Liver (tissue), 9 donors: ENCODE data around the gene TCF25. TPM values are rescaled to one million over a fixed set of nuclear protein-coding genes. Genes with fewer than 3 reads are reported as not detected.

Experiments
- DNase-seq: peaks from one replicate; pipeline ENCODE4 v3.0.0-alpha.2; 2017; ENCODE audit warnings: low spot score
- H3K27ac ChIP-seq, 2 donors: one replicate each; pipeline ENCODE4 v1.7.0; 2013; ENCODE audit warnings: inconsistent platforms in 2 of 2, low read length in 2 of 2, control low read depth in 1 of 2, low read depth in 1 of 2, mild to moderate bottlenecking in 1 of 2
- H3K27me3 ChIP-seq, 4 donors: one replicate each; pipeline versions ENCODE4 v1.6.1 to v1.7.0; 2013; ENCODE audit warnings: low read length in 3 of 4, inconsistent platforms in 1 of 4, mild to moderate bottlenecking in 1 of 4, moderate library complexity in 1 of 4; ENCODE audit not compliant: control insufficient read depth in 4 of 4, insufficient read depth in 4 of 4
- H3K36me3 ChIP-seq, 4 donors: one replicate each; pipeline versions ENCODE4 v1.6.1 to v1.7.0; 2013; ENCODE audit warnings: low read length in 3 of 4, mild to moderate bottlenecking in 3 of 4, low read depth in 1 of 4, moderate library complexity in 1 of 4; ENCODE audit not compliant: control insufficient read depth in 4 of 4, insufficient read depth in 3 of 4
- H3K4me1 ChIP-seq, 4 donors: one replicate each; pipeline versions ENCODE4 v1.6.1 to v1.7.0; 2013; ENCODE audit warnings: low read length in 3 of 4, mild to moderate bottlenecking in 3 of 4, moderate library complexity in 1 of 4; ENCODE audit not compliant: control insufficient read depth in 4 of 4, insufficient read depth in 4 of 4
- H3K4me3 ChIP-seq, 3 donors: one replicate each; pipeline versions ENCODE4 v1.6.1 to v1.7.0; 2013; ENCODE audit warnings: low read length in 3 of 3, control low read depth in 1 of 3, low read depth in 1 of 3, mild to moderate bottlenecking in 1 of 3
- H3K9ac ChIP-seq, 2 donors: one replicate each; pipeline ENCODE4 v1.7.0; 2013; ENCODE audit warnings: low read length in 2 of 2, mild to moderate bottlenecking in 2 of 2, moderate library complexity in 2 of 2, control low read depth in 1 of 2, low read depth in 1 of 2
- H3K9me3 ChIP-seq, 4 donors: one replicate each; pipeline versions ENCODE4 v1.6.1 to v1.7.0; 2013; ENCODE audit warnings: low read length in 3 of 4; ENCODE audit not compliant: control insufficient read depth in 4 of 4
- EGR1 ChIP-seq, 2 donors: IDR thresholded peaks; 2 replicates each; pipeline ENCODE4 v1.6.1; 2016 to 2018; ENCODE audit warnings: antibody characterized with exemption in 2 of 2, low read depth in 2 of 2
- FOXA1 ChIP-seq: IDR thresholded peaks from 2 replicates; pipeline ENCODE4 v1.6.1; 2016; ENCODE audit warnings: antibody characterized with exemption
- FOXA2 ChIP-seq: IDR thresholded peaks from 2 replicates; pipeline ENCODE4 v1.6.1; 2016; ENCODE audit warnings: antibody characterized with exemption
- GABPA ChIP-seq, 2 donors: IDR thresholded peaks in 1 of 2; conservative IDR thresholded peaks in 1 of 2; 2 replicates each; pipeline ENCODE4 v1.6.1; 2016; ENCODE audit warnings: antibody characterized with exemption in 2 of 2, mild to moderate bottlenecking in 1 of 2, moderate library complexity in 1 of 2
- HNF4A ChIP-seq, 2 donors: conservative IDR thresholded peaks; 2 replicates each; pipeline ENCODE4 v1.6.1; 2016; ENCODE audit warnings: antibody characterized with exemption in 2 of 2, mild to moderate bottlenecking in 2 of 2
- HNF4G ChIP-seq: IDR thresholded peaks from 2 replicates; pipeline ENCODE4 v1.6.1; 2016; ENCODE audit warnings: antibody characterized with exemption
- JUND ChIP-seq, 2 donors: IDR thresholded peaks; 2 replicates each; pipeline ENCODE4 v1.6.1; 2016; ENCODE audit warnings: antibody characterized with exemption in 2 of 2
- NR2F2 ChIP-seq: IDR thresholded peaks from 2 replicates; pipeline ENCODE4 v1.6.1; 2016; ENCODE audit warnings: antibody characterized with exemption
- RAD21 ChIP-seq, 2 donors: IDR thresholded peaks; 2 replicates each; pipeline ENCODE4 v1.6.1; 2016; ENCODE audit warnings: antibody characterized with exemption in 2 of 2, mild to moderate bottlenecking in 2 of 2
- RXRA ChIP-seq, 2 donors: IDR thresholded peaks; 2 replicates each; pipeline ENCODE4 v1.6.1; 2017 to 2018; ENCODE audit warnings: antibody characterized with exemption in 2 of 2, mild to moderate bottlenecking in 1 of 2
- SP1 ChIP-seq: IDR thresholded peaks from 2 replicates; pipeline ENCODE4 v1.6.1; 2018; ENCODE audit warnings: antibody characterized with exemption, mild to moderate bottlenecking
- TAF1 ChIP-seq: conservative IDR thresholded peaks from 2 replicates; pipeline ENCODE4 v1.6.1; 2016; ENCODE audit warnings: antibody characterized with exemption, mild to moderate bottlenecking
- YY1 ChIP-seq: IDR thresholded peaks from 2 replicates; pipeline ENCODE4 v1.6.1; 2016; ENCODE audit warnings: antibody characterized with exemption, mild to moderate bottlenecking
- WGBS: extraction: QIAGEN DNeasy Blood & Tissue Kit; methylation state at CpG from one replicate; pipeline ENCODE4 v1.1.7; 2013; 5-methylcytosine and 5-hydroxymethylcytosine counted together
- polyA plus RNA-seq, 2 donors: library from polyadenylated mRNA; stranded (reverse) in 1 of 2; unstranded in 1 of 2; fragments of 200-250 nt in 1 of 2; fragments of >200 nt in 1 of 2; fragmentation: Nextera tagmentation in 1 of 2; extraction: Ambion mirVana in 1 of 2; gene quantifications; one replicate each; pipeline versions ENCODE4 v1.2.1 to v1.2.3, GENCODE V29; 2013 to 2015
- total RNA-seq, 2 donors: library from RNA; depleted of rRNA; stranded (reverse); fragments of >200 nt; gene quantifications; one replicate each; pipeline ENCODE4 v1.2.3, GENCODE V29; 2014
- TF ChIP-seq, protein P1 (sequence below): IDR thresholded peaks from 2 replicates; pipeline ENCODE4 v1.6.1; 2016; ENCODE audit warnings: antibody characterized with exemption
- TF ChIP-seq, protein P2 (sequence below): IDR thresholded peaks from 2 replicates; pipeline ENCODE4 v1.6.1; 2016; ENCODE audit warnings: antibody characterized with exemption
- TF ChIP-seq, protein P3 (sequence below): IDR thresholded peaks from 2 replicates; pipeline ENCODE4 v1.6.1; 2016; ENCODE audit warnings: antibody characterized with exemption, mild to moderate bottlenecking
- TF ChIP-seq, protein P4 (sequence below): IDR thresholded peaks from 2 replicates; pipeline ENCODE4 v1.6.1; 2016; ENCODE audit warnings: antibody characterized with exemption
- donor health status: healthy.
- donor health status: healthy.
- donor health status: healthy.
- donor health status: healthy.
- donor health status: healthy.

Gene TCF25
- total and polyA plus RNA-seq, 4 donors = 59.6 to 98.8 (median 76.8) TPM

DNA sequence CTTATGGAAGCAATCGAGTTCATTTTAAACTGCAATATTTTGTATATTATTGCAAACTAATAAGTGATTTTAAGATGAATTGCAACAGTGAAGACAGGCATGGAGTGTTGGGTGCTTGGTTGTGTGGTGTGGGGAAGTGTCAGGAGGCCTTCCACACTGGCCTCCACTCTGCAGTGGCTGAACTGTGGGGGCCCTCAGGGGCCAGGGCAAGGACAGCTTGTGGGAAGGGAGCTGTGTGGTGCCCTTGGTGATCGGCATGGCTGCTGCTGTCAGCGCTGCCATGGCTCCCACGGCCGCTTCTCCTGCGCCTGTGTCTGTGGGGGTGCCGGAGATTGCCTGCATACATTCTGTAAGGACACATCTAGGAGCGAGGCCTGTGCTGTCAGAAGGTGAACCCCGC is 19.2 kb downstream of the TCF25 start (continued):
- TF ChIP-seq, protein P1, sequence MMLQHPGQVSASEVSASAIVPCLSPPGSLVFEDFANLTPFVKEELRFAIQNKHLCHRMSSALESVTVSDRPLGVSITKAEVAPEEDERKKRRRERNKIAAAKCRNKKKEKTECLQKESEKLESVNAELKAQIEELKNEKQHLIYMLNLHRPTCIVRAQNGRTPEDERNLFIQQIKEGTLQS = no peak
- no peak for TF ChIP-seq SP1

DNA sequence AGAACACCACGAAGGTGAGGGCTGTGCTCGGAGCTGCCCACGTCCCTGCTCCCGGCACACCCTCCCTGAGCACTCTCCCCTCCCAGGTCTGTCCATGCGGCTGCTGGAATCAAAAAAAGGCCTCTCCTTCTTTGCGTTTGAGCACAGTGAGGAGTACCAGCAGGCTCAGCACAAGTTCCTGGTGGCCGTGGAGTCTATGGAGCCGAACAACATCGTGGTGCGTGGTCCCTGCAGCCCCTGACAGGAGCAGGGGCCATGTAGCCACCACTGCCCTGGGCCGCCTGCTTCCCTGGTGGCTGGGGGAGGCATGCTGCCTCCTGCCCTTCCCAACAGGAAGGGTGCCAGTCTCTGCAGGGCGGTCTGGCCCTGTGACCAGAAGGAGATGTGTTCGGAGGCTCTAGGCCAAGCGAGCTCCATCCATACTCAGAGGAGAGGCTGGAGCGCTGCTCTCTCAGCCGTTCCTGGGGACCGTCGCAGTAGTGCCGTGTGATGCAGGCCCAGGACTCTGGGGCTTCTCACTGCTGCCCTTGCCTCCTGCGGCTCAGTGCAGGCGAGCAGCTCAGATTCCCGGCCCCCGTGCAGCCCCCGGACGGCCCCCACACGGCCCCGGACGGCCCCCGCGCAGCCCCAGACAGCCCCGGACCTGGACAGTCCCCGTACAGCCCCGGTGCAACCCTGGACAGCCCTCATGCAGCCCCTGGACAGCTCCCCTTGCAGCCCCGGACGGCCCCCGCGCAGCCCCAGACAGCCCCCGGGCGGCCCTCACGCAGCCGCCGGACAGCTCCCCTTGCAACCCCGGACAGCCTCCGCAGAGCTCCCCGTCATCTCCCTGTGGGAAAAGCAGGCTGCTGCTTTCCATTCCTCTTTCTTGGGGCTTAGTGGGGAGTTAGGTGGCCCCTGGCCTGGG is 20.5 kb downstream of the TCF25 start:
- no peaks in the 10 kb centered on the region for H3K27me3 ChIP-seq
- WGBS = 95% methylated on average over 45 of the region's 45 CpGs

More for the DNA sequence above, 20.5 kb downstream of the TCF25 start:
- no peaks in the 10 kb centered on the region for H3K4me1 ChIP-seq
- peaks cover 43 to 78% (median 50%) of the 10 kb centered on the region in 4 donors for H3K36me3 ChIP-seq
- H3K9ac ChIP-seq = no peak overlapping the region
- TF ChIP-seq, protein P1 = no peak
- TF ChIP-seq YY1 (no peak), JUND (IDR thresholded peaks at IDR 0.05) (no peak), NR2F2 (no peak), HNF4A (conservative IDR thresholded peaks at IDR 0.05) (no peak), GABPA (IDR thresholded peaks at IDR 0.05 in 1 of 2, conservative IDR thresholded peaks at IDR 0.05 in 1 of 2) (no peak), FOXA1 (no peak), EGR1 (IDR thresholded peaks at IDR 0.05; ENCODE audit: low read depth in 2 of 2) (no peak), TAF1 (no peak), HNF4G (no peak), RXRA (IDR thresholded peaks at IDR 0.05) (no peak), FOXA2 (no peak), RAD21 (IDR thresholded peaks at IDR 0.05) (no peak), SP1 (no peak)
- TF ChIP-seq, protein P2, sequence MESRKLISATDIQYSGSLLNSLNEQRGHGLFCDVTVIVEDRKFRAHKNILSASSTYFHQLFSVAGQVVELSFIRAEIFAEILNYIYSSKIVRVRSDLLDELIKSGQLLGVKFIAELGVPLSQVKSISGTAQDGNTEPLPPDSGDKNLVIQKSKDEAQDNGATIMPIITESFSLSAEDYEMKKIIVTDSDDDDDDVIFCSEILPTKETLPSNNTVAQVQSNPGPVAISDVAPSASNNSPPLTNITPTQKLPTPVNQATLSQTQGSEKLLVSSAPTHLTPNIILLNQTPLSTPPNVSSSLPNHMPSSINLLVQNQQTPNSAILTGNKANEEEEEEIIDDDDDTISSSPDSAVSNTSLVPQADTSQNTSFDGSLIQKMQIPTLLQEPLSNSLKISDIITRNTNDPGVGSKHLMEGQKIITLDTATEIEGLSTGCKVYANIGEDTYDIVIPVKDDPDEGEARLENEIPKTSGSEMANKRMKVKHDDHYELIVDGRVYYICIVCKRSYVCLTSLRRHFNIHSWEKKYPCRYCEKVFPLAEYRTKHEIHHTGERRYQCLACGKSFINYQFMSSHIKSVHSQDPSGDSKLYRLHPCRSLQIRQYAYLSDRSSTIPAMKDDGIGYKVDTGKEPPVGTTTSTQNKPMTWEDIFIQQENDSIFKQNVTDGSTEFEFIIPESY = no peak
- TF ChIP-seq, protein P3, sequence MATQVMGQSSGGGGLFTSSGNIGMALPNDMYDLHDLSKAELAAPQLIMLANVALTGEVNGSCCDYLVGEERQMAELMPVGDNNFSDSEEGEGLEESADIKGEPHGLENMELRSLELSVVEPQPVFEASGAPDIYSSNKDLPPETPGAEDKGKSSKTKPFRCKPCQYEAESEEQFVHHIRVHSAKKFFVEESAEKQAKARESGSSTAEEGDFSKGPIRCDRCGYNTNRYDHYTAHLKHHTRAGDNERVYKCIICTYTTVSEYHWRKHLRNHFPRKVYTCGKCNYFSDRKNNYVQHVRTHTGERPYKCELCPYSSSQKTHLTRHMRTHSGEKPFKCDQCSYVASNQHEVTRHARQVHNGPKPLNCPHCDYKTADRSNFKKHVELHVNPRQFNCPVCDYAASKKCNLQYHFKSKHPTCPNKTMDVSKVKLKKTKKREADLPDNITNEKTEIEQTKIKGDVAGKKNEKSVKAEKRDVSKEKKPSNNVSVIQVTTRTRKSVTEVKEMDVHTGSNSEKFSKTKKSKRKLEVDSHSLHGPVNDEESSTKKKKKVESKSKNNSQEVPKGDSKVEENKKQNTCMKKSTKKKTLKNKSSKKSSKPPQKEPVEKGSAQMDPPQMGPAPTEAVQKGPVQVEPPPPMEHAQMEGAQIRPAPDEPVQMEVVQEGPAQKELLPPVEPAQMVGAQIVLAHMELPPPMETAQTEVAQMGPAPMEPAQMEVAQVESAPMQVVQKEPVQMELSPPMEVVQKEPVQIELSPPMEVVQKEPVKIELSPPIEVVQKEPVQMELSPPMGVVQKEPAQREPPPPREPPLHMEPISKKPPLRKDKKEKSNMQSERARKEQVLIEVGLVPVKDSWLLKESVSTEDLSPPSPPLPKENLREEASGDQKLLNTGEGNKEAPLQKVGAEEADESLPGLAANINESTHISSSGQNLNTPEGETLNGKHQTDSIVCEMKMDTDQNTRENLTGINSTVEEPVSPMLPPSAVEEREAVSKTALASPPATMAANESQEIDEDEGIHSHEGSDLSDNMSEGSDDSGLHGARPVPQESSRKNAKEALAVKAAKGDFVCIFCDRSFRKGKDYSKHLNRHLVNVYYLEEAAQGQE = no peak
- TF ChIP-seq, protein P4, sequence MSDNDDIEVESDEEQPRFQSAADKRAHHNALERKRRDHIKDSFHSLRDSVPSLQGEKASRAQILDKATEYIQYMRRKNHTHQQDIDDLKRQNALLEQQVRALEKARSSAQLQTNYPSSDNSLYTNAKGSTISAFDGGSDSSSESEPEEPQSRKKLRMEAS = no peak
- no peak overlapping the region for H3K4me3 ChIP-seq
- H3K9me3 ChIP-seq = no peaks in the 10 kb centered on the region
- DNase-seq = no peak
- no peak overlapping the region for H3K27ac ChIP-seq
